Neural cell (in vitro differentiated cells): ENCODE measurements around the gene RPA4.
"Not testable (repeated sequence)": the region's sequence is repeated elsewhere in the genome, so short reads cannot be mapped to it uniquely, and the experiment has no call there.

ENCODE experiments used
- EP300 ChIP-seq: fragments of 450-650 bp; conservative IDR thresholded peaks from 2 replicates; pipeline ENCODE4 v1.6.1; 2014; ENCODE audit warnings: antibody characterized with exemption, mild to moderate bottlenecking, moderate library complexity; ENCODE audit not compliant: poor library complexity, severe bottlenecking
- TF ChIP-seq, protein P1 (sequence below): IDR thresholded peaks from 2 replicates; pipeline ENCODE4 v1.6.1; 2012; ENCODE audit warnings: borderline replicate concordance
- TF ChIP-seq, protein P2 (sequence below): fragments of 450-650 bp; IDR thresholded peaks from 2 replicates; pipeline ENCODE4 v1.5.1; 2014; ENCODE audit warnings: antibody characterized with exemption, mild to moderate bottlenecking, moderate library complexity; ENCODE audit not compliant: poor library complexity, severe bottlenecking

DNA sequence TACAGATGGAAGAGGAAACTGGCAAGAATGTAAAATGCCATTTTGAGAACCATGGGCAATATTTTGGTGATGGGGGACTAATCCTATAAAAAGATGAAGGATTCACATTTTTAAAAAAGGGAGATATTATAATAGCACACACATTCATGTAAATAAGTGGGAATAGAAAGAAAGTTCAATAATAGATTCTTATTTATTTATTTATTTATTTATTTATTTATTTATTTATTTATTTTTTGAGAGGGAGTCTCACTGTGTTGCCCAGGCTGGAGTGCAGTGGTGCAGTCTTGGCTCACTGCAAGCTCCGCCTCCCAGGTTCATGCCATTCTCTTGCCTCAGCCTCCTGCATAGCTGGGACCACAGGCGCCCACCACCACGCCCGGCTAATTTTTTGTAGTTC is 24.3 kb upstream of the RPA4 start:
- TF ChIP-seq, protein P1, sequence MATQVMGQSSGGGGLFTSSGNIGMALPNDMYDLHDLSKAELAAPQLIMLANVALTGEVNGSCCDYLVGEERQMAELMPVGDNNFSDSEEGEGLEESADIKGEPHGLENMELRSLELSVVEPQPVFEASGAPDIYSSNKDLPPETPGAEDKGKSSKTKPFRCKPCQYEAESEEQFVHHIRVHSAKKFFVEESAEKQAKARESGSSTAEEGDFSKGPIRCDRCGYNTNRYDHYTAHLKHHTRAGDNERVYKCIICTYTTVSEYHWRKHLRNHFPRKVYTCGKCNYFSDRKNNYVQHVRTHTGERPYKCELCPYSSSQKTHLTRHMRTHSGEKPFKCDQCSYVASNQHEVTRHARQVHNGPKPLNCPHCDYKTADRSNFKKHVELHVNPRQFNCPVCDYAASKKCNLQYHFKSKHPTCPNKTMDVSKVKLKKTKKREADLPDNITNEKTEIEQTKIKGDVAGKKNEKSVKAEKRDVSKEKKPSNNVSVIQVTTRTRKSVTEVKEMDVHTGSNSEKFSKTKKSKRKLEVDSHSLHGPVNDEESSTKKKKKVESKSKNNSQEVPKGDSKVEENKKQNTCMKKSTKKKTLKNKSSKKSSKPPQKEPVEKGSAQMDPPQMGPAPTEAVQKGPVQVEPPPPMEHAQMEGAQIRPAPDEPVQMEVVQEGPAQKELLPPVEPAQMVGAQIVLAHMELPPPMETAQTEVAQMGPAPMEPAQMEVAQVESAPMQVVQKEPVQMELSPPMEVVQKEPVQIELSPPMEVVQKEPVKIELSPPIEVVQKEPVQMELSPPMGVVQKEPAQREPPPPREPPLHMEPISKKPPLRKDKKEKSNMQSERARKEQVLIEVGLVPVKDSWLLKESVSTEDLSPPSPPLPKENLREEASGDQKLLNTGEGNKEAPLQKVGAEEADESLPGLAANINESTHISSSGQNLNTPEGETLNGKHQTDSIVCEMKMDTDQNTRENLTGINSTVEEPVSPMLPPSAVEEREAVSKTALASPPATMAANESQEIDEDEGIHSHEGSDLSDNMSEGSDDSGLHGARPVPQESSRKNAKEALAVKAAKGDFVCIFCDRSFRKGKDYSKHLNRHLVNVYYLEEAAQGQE, result not testable (repeated sequence)
- TF ChIP-seq EP300, result not testable (repeated sequence)
- TF ChIP-seq, protein P2, sequence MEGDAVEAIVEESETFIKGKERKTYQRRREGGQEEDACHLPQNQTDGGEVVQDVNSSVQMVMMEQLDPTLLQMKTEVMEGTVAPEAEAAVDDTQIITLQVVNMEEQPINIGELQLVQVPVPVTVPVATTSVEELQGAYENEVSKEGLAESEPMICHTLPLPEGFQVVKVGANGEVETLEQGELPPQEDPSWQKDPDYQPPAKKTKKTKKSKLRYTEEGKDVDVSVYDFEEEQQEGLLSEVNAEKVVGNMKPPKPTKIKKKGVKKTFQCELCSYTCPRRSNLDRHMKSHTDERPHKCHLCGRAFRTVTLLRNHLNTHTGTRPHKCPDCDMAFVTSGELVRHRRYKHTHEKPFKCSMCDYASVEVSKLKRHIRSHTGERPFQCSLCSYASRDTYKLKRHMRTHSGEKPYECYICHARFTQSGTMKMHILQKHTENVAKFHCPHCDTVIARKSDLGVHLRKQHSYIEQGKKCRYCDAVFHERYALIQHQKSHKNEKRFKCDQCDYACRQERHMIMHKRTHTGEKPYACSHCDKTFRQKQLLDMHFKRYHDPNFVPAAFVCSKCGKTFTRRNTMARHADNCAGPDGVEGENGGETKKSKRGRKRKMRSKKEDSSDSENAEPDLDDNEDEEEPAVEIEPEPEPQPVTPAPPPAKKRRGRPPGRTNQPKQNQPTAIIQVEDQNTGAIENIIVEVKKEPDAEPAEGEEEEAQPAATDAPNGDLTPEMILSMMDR, result not testable (repeated sequence)
